GM19452 (cell line): ENCODE measurements around the gene HECW1.
"Not testable (repeated sequence)": the region's sequence is repeated elsewhere in the genome, so short reads cannot be mapped to it uniquely, and the experiment has no call there.

Experiments used
- ATAC-seq: cut with Tn5 transposase; IDR thresholded peaks from one replicate; pipeline ENCODE4 v1.9.1; 2021; ENCODE audit not compliant: unreplicated experiment

HECW1 gene

DNA sequence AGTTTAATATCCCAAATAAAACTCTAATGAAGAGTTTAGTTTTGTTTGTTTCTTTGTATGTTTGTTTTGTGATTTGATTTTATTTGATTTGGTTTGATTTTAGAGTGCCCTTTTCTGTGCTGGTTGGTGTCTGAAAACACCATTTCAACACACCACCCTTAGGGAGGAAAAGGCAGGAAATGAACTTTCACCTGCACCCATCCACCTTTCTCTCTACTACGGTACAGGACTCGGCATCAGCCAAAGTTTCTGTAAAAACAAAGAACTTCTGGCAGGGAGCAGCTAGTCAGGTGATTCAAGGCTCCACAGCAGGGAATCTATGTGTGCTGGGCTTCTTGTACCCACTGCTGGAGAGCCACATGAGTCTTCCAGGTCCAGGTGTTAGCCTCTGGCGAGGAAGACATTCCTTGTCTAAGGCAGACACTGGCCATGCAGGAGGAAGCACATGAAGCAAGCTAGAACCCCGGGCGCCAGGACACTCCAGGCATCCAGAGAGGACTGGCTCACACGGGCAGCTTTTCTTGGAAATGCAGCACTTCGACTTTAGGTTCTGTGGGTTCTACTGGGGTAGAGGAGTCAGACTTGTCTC lies 448.4 kb downstream of the HECW1 start:
- ATAC-seq: no peak

- no peak for ATAC-seq
These were observed 449.9 kb downstream of the HECW1 start for GRCh38 chr7:43562383-43562782.

DNA sequence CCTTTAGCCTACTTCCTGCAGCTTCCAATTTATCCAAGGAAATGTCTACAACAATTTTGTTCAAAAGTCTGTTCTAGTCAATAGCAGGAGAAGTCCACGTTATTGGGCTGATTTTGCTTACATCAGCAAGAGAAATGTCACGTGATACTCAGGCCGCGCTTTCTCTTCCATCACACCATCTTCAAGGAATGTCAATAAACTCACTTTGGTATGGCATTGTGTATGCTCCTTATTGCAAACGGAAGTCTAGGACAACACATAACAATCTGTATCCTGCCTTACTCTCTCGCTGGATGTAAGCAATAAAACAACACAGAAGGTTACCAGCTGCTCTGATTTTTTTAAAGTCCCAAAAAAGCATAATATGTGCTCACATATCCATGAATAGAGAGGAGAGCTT lies 453.3 kb downstream of the HECW1 start:
- ATAC-seq: no peak

DNA sequence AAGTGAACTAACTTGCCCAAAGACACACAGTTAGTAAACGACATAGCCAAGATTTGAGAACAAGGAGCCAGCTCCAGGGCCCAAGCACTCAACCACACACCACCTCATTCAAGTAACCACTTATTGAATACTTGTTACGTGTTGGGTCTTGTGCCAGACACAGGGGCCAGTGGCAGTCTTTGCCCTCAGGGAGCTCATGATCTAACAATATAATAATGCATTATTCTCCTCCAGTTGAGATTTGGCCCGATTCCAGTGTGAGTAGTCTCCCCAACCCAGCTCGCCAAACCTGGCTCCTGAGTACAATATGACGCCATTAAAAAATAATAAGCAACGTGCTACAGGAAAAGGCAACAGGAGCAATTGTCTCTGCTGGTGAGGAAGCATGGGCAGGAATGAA lies 456.1 kb downstream of the HECW1 start:
- ATAC-seq: no peak

GRCh38 chr7:43569424-43569823 lies 457.0 kb downstream of the HECW1 start:
- peak; percentile 69 for ATAC-seq

DNA sequence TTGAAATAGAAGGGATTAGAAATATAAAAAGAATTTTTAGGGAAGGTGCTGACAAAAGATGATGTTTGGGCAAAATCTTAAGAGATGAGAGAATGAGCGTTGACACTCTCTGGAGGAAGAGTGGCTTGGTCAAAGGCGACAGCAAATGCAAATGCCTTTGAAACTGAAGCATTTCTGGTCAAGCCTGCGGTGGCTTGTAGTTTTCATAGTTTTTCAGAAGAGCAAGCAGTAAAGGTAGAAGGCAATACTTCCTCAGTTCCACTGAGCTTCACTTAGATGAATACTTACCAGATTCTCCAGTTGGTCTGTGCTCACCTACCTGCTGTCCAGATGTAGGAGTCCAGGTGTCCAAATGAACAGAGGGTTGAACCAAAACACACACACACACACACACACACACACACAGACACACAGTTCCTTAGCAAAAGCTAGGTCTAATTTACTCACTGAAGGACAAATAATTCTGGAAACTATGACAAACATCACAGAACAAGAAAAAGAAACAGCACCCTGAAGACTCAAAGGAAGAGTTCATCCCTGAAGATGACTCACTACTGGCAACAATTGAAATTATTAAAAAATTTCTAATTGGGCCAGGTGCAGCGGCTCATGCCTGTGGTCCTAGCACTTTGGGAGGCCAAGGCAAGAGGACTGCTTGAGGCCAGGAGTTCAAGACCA lies 458.4 kb downstream of the HECW1 start:
- ATAC-seq: peak; percentile 66

GRCh38 chr7:43572516-43573049 lies 460.1 kb downstream of the HECW1 start:
- ATAC-seq: peak; percentile 46

- not testable (repeated sequence) for ATAC-seq
These were observed 461.4 kb downstream of the HECW1 start for GRCh38 chr7:43573832-43574231.

GRCh38 chr7:43575506-43575905 lies 463.1 kb downstream of the HECW1 start:
- ATAC-seq: no peak

- no peak for ATAC-seq
These were observed 463.8 kb downstream of the HECW1 start for GRCh38 chr7:43576241-43576640.

DNA sequence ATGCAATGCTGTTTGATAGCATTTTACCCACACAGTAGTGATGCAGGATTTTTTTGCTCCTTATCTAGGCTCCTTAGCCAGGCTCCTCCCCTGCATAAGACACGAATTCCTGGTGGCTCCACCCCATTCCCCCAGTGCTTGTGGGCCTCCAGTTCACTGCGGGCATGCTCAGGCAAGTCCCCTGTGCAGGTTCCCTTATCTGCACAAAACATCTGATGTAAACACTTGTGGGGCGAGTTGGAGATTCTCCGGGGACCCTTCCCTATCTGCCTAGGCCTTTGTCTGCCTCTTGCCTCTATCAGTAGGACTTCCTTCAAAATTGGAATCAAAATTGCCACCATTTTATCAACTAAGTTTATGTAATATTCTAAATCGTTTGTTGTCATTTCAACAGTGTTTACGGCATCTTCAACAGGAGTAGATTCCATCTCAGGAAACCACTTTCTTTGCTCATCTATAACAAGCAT lies 465.1 kb downstream of the HECW1 start:
- no peak for ATAC-seq

DNA sequence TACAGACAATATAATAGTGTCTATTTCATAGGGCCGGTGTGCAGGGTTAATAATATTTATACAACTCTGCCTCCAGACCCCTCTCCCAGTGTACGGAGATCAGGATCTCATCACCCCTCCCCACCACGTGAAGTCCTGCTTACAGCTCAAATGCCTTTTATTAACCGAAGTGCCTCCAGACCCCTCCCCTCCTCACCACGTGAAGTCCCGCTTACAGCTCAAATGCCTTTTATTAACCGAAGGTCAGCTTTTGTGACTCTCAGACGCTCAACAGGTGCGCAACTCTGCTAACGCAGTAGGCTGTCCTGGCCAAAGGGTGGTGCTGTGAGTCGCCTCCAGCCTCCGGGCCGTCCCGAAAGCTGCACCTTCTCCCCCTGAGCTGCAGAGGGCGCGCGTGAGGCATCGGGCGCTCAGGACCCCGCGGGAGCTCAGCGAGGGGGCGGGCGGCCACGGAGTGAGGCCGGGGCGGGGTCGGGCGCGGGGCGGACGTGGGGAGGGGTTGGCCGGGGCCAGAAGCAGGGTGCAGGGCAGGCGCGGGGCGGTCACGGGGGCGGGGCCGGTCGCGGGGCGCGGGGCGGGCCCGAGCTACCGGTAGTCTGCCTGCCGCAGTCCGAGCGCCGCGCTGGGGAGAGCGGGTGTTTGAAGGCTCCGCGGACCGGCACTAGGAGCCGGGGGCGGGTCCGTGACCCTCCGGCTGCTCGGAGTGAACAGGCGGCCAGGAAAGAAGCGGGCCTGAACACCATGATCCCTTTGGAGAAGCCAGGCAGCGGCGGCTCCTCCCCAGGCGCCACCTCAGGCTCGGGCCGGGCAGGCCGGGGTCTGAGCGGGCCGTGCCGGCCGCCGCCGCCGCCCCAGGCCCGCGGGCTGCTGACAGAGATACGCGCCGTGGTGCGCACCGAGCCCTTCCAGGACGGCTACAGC lies 470.3 kb downstream of the HECW1 start, which contains the start of gene STK17A:
Gene STK17A, plus strand, starts transcription at position 606 of the 921 bp plus-strand sequence. Its CDS starts 136 bp downstream, at position 742.
- ATAC-seq: peak; percentile 68

DNA sequence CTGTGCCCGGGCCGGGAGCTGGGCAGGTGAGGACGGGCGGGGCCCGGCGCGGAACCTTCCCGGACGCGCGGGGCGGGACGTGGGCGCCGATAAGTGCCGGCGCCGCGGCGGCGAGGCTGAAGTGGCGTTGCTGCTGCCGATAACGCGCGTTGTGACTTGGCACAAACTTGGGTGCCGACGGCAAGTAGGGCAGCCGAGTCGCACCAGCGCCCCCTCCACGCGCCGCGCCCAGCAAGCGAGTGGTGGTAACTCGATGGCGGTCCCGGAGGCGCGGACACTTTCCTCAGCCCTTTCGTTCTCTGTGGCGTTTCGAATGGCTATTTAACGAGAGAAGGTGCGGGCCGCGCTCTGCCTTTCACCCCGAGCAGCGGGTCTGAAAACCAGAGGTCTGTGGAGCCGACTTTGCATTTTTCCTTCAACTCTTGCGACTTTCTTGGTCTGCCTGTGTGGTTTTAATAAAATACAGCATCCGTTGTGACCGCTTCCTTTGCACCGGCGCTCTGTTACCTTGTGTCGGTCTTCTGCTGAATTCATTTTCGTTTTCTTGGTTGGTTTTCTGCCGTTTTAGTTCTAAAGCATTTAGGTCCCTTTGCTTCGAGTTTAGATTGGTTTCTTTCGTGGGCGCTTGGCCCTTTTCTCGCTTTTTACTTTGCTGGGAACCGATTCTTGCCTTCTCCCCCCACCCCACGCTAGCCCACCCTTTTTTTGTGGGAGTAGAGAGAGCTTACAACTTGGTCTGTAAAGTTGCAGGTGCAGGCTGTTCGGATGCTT lies 471.2 kb downstream of the HECW1 start:
- ATAC-seq: peak; percentile 10

GRCh38 chr7:43584195-43584586 lies 471.7 kb downstream of the HECW1 start:
- no peak for ATAC-seq

DNA sequence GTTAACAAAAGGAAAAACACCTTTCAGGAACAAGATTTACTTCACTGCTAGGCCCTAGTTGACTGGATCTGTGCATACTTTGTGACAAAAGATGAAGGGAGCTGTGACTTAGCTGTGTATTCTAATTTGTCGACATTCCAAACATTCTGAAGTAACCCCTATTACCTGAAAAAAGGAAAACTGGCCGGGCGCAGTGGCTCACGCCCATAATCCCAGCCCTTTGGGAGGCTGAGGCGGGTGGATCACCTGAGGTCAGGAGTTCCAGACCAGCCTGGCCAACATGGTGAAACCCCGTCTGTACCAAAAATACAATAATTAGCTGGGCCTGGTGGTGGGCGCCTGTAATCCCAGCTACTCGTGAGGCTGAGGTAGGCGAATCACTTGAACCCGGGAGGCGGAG lies 472.3 kb downstream of the HECW1 start:
- ATAC-seq: not testable (repeated sequence)

DNA sequence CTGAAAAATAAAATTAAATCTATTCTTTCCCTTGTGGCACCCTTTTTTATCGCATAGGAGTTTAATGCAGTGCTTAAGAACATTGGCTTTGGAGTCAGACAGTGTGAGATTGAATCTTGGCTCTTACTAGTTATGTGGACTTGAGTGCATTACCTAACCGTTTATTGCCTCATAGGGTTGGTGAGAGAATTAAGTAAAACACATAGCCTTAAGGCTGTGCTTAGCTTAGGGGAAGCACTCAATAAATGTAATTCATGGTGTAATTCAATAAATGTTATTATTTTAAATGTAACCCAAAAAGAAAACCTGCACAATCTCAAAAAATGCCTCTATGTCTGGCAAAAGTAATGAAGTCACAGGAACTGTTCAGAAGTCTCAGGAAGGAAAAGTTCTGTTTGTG lies 473.1 kb downstream of the HECW1 start:
- ATAC-seq: no peak

DNA sequence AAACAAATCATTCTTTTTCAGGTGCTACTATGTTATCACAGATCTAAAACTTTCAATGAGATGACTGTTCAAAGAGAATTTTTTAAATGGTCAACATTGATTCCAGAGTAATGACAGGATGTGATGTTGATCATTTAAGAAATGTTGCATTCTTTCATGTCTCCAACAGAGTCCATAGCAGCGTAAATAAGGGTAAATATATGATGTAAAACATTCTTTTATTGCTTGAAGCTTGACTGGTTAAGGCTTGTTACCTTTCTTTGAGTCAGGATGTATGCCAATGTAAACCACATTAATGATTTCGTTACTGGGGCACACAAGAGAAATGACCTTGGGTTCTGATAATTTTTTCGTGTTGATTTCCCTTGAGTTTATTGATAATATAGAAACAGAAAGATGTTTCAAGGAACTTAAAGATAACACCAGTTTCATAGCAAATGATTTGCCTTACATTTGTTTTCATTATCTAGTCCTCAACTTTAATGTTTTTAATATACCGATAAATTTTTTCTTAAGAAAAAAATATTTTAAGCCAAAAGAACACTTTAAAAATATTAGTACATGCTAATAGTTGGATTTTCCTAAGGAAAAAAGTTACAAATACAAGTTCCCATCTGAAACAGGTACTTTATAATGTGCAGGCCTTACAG lies 473.9 kb downstream of the HECW1 start:
- ATAC-seq: no peak

- no peak for ATAC-seq
These were observed 476.2 kb downstream of the HECW1 start for GRCh38 chr7:43588477-43589132.

DNA sequence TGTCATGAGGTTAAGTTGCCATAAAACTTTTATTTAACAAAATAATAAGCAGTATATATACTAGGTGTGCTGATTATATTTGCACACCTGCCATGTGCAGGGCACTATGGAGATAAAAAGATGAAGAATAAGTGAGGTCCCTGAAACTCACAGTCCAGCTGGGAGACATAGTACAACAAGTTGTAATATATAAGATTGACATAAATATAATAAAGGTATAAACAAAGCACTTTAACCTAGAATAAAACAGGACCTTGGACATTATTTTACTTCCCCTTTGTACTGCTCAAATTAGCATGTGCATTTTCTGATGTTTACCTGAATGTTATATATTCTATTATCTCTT lies 476.7 kb downstream of the HECW1 start:
- ATAC-seq: no peak

DNA sequence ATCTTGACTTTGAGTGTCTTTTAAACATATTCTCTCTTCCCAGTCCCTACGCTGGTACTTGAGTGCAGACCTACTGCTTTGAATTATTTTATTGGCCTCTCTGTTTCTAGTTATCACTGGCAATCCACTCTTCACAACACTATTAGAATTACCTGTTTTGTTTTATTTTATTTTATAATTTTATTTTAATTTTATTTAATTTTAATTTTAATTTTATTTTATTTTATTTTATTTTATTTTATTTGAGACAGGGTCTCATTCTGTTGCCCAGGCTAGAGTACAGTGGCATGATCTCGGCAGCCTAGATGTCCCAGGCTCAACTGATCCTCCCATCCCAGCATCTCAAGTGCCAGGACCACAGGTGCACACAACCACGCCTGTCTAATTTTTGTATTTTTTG lies 477.3 kb downstream of the HECW1 start:
- no peak for ATAC-seq
